Measurements from ENCODE around the gene CCSAP. TPM values are rescaled to one million over a fixed set of nuclear protein-coding genes. Genes with fewer than 3 reads are reported as not detected.

CCSAP gene
- polyA plus RNA-seq, 3 donors = 5.2 to 12.2 (median 6.7) TPM

GRCh38 chr1:229309074-229309473, 33.8 kb downstream of the CCSAP start:
- no peak overlapping the region for H3K9ac ChIP-seq (ENCODE audit: insufficient read depth, low read length, poor library complexity, severe bottlenecking)
- H4K20me1 ChIP-seq (ENCODE audit: insufficient read depth, low read length) = no peaks in the 10 kb centered on the region
- no peak for DNase-seq
- Mint-ChIP-seq H3K27me3 (ENCODE audit: low read depth in 3 of 3) (no peaks in the 10 kb centered on the region), H3K4me3 (no peak overlapping the region), H3K9me3 (no peaks in the 10 kb centered on the region), H3K4me1 (no peaks in the 10 kb centered on the region), H3K36me3 (peaks cover 55 to 71% of the 10 kb centered on the region in 2 donors), H3K27ac (no peak overlapping the region)
- no peak overlapping the region for H3K4me3 ChIP-seq (replicated peaks in 1 of 3; ENCODE audit: low read depth in 2 of 3, low read length in 3 of 3)
- H3K27me3 ChIP-seq (ENCODE audit: control insufficient read depth in 2 of 2, insufficient read depth in 2 of 2, low read length in 2 of 2) = no peaks in the 10 kb centered on the region
- H3K4me2 ChIP-seq (replicated peaks; ENCODE audit: extremely low read depth, low read length, poor library complexity, severe bottlenecking) = no peak overlapping the region
- TF ChIP-seq, protein P1, sequence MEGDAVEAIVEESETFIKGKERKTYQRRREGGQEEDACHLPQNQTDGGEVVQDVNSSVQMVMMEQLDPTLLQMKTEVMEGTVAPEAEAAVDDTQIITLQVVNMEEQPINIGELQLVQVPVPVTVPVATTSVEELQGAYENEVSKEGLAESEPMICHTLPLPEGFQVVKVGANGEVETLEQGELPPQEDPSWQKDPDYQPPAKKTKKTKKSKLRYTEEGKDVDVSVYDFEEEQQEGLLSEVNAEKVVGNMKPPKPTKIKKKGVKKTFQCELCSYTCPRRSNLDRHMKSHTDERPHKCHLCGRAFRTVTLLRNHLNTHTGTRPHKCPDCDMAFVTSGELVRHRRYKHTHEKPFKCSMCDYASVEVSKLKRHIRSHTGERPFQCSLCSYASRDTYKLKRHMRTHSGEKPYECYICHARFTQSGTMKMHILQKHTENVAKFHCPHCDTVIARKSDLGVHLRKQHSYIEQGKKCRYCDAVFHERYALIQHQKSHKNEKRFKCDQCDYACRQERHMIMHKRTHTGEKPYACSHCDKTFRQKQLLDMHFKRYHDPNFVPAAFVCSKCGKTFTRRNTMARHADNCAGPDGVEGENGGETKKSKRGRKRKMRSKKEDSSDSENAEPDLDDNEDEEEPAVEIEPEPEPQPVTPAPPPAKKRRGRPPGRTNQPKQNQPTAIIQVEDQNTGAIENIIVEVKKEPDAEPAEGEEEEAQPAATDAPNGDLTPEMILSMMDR (IDR thresholded peaks at IDR 0.05) = no peak
- peaks cover 41 to 81% of the 10 kb centered on the region in 2 donors for H3K36me3 ChIP-seq (replicated peaks in 1 of 2; ENCODE audit: control insufficient read depth in 1 of 2, insufficient read depth in 2 of 2, low read length in 2 of 2)
- no CpG with 5 or more reads among the region's 1 CpG for WGBS (ENCODE audit: insufficient coverage)
- no peak overlapping the region for H2AFZ ChIP-seq (ENCODE audit: insufficient read depth, low read depth, low read length, poor library complexity, severe bottlenecking)
- H3K79me2 ChIP-seq (ENCODE audit: insufficient read depth, low read length) = no peaks in the 10 kb centered on the region
- no peaks in the 10 kb centered on the region for H3K9me3 ChIP-seq (replicated peaks in 1 of 2; ENCODE audit: control insufficient read depth in 1 of 2, insufficient read depth in 1 of 2, low read length in 2 of 2)
- no peaks in the 10 kb centered on the region for H3K4me1 ChIP-seq (ENCODE audit: control insufficient read depth in 1 of 2, insufficient read depth in 2 of 2, low read length in 2 of 2)
- peak overlapping the region in 1 of 2 donors; percentile 9 for H3K27ac ChIP-seq (ENCODE audit: low read depth in 1 of 2, low read length in 2 of 2)
- intact Hi-C loops (cut with micrococcal nuclease) = no loop called here

DNA sequence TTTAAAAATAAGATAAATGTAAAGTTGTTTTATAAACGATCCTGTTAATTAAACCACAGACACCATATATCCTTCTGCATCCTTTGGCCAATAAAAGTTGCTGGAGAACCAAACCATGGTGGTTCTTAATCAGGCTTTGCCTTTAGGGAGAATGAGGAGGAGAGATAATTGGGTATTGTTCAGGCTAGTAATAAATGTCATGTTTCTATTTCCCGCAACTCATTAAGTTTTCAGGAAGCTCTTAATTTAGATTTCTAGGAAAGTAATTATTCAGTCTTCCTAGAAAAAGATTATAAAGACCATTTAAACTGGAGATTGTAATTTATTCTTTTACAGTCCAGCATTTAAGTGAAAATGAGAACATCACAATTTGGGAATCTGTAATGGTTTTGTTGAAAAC, 37.5 kb downstream of the CCSAP start:
- H3K79me2 ChIP-seq (ENCODE audit: insufficient read depth, low read length) = no peaks in the 10 kb centered on the region
- H3K9ac ChIP-seq (ENCODE audit: insufficient read depth, low read length, poor library complexity, severe bottlenecking) = no peak overlapping the region
- Mint-ChIP-seq H3K27me3 (ENCODE audit: low read depth in 3 of 3) (no peaks in the 10 kb centered on the region), H3K27ac (no peak overlapping the region), H3K4me3 (no peak overlapping the region), H3K9me3 (no peaks in the 10 kb centered on the region), H3K4me1 (no peaks in the 10 kb centered on the region), H3K36me3 (peaks cover 52 to 68% of the 10 kb centered on the region in 2 donors)
- H3K36me3 ChIP-seq (replicated peaks in 1 of 2; ENCODE audit: control insufficient read depth in 1 of 2, insufficient read depth in 2 of 2, low read length in 2 of 2) = peaks cover 49 to 82% of the 10 kb centered on the region in 2 donors
- H3K27ac ChIP-seq (ENCODE audit: low read depth in 1 of 2, low read length in 2 of 2) = no peak overlapping the region
- no peak overlapping the region for H2AFZ ChIP-seq (ENCODE audit: insufficient read depth, low read depth, low read length, poor library complexity, severe bottlenecking)
- WGBS (ENCODE audit: insufficient coverage) = no CpG with 5 or more reads among the region's 2 CpGs
- no peak for DNase-seq
- no peaks in the 10 kb centered on the region for H4K20me1 ChIP-seq (ENCODE audit: insufficient read depth, low read length)
- TF ChIP-seq, protein P1 (IDR thresholded peaks at IDR 0.05) = no peak
- no peaks in the 10 kb centered on the region for H3K9me3 ChIP-seq (replicated peaks in 1 of 2; ENCODE audit: control insufficient read depth in 1 of 2, insufficient read depth in 1 of 2, low read length in 2 of 2)
- no peak overlapping the region for H3K4me2 ChIP-seq (replicated peaks; ENCODE audit: extremely low read depth, low read length, poor library complexity, severe bottlenecking)
- intact Hi-C loops (cut with micrococcal nuclease) = no loop called here
- H3K4me1 ChIP-seq (ENCODE audit: control insufficient read depth in 1 of 2, insufficient read depth in 2 of 2, low read length in 2 of 2) = no peaks in the 10 kb centered on the region
- no peak overlapping the region for H3K4me3 ChIP-seq (replicated peaks in 1 of 3; ENCODE audit: low read depth in 2 of 3, low read length in 3 of 3)
- no peaks in the 10 kb centered on the region for H3K27me3 ChIP-seq (ENCODE audit: control insufficient read depth in 2 of 2, insufficient read depth in 2 of 2, low read length in 2 of 2)
